Measurements from ENCODE around the gene CAPN13. TPM values are rescaled to one million over a fixed set of nuclear protein-coding genes. Genes with fewer than 3 reads are reported as not detected.

CAPN13 gene
- polyA plus RNA-seq, 1 of the 3 experiments (the other 2 are of a cell fraction) = not detected

DNA sequence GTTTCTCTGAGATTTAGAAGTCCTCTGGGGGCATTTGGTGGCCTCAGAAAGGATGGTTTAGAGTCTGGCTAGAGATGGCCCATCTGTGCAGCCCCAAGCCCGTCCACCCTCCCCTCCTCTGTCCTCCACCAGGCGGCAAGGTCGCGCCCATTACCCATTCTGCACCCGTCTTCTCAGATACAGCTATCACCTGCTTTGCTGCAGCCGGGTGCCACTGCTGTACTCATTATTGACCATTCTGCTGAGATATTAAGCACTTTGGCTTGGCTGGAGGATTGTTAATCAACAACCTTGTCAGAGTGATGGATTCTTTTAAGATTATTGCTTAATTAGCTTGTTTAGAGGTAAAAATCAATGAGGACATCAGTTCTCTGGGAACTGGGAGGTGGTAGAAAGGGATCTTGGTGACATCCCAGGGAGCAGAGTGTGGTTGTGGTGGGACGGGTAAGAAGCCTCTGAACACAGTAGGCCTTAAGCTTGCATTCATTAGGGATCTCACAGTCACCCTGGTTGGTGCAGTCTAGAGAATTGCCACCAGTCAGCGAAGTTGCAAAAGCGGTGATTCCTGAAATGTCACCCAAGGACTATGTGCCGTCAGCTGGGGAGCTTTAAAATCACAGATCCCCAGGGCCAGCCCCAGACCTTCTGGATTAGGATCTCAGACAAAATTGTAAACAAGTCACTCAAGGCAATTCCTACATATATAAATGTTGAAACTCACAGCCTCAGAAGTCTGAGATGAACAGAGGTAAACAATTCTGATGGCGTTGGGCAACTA is 90.9 kb downstream of the CAPN13 start:
- no peaks in the 10 kb centered on the region for H3K9me2 ChIP-seq
- H3K27ac ChIP-seq (ENCODE audit: low read depth in 2 of 2, low read length in 1 of 2) = no peak overlapping the region
- no peaks in the 10 kb centered on the region for H3K36me3 ChIP-seq (replicated peaks in 1 of 2; ENCODE audit: control insufficient read depth in 1 of 2, insufficient read depth in 2 of 2, low read length in 1 of 2)
- ChIA-PET POLR2A (no interaction called here), CTCF (interaction anchor here (0.9 to 16.8 kb wide), 24 partner anchors 8 to 806 kb away, joined by 3 to 535 read pairs (median 10); partner anchors contain the start of genes EHD3, GALNT14 and LBH)
- no peaks in the 10 kb centered on the region for H3K79me2 ChIP-seq (ENCODE audit: insufficient read depth)
- TF ChIP-seq, protein P1, sequence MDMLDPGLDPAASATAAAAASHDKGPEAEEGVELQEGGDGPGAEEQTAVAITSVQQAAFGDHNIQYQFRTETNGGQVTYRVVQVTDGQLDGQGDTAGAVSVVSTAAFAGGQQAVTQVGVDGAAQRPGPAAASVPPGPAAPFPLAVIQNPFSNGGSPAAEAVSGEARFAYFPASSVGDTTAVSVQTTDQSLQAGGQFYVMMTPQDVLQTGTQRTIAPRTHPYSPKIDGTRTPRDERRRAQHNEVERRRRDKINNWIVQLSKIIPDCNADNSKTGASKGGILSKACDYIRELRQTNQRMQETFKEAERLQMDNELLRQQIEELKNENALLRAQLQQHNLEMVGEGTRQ (IDR thresholded peaks at IDR 0.05; ENCODE audit: borderline replicate concordance, low read depth, low read length) = no peak
- no peak for TF ChIP-seq CHD2 (IDR thresholded peaks at IDR 0.05; ENCODE audit: low read length, partially characterized antibody)
- no peak for TF ChIP-seq TAF1 (IDR thresholded peaks at IDR 0.05; ENCODE audit: borderline replicate concordance, low read depth, low read length)
- TF ChIP-seq, protein P2, sequence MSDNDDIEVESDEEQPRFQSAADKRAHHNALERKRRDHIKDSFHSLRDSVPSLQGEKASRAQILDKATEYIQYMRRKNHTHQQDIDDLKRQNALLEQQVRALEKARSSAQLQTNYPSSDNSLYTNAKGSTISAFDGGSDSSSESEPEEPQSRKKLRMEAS (IDR thresholded peaks at IDR 0.05; ENCODE audit: low read depth) = no peak
- TF ChIP-seq RAD21 (IDR thresholded peaks at IDR 0.05; ENCODE audit: low read length) = no peak
- no peak for TF ChIP-seq GABPA (IDR thresholded peaks at IDR 0.05; ENCODE audit: low read depth)
- TF ChIP-seq JUND (IDR thresholded peaks at IDR 0.05) = no peak
- no peak for TF ChIP-seq TEAD4 (IDR thresholded peaks at IDR 0.05; ENCODE audit: borderline replicate concordance, insufficient read depth)
- TF ChIP-seq, protein P3, sequence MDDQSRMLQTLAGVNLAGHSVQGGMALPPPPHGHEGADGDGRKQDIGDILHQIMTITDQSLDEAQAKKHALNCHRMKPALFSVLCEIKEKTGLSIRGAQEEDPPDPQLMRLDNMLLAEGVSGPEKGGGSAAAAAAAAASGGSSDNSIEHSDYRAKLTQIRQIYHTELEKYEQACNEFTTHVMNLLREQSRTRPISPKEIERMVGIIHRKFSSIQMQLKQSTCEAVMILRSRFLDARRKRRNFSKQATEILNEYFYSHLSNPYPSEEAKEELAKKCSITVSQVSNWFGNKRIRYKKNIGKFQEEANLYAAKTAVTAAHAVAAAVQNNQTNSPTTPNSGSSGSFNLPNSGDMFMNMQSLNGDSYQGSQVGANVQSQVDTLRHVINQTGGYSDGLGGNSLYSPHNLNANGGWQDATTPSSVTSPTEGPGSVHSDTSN (IDR thresholded peaks at IDR 0.05) = no peak
- TF ChIP-seq, protein P4, sequence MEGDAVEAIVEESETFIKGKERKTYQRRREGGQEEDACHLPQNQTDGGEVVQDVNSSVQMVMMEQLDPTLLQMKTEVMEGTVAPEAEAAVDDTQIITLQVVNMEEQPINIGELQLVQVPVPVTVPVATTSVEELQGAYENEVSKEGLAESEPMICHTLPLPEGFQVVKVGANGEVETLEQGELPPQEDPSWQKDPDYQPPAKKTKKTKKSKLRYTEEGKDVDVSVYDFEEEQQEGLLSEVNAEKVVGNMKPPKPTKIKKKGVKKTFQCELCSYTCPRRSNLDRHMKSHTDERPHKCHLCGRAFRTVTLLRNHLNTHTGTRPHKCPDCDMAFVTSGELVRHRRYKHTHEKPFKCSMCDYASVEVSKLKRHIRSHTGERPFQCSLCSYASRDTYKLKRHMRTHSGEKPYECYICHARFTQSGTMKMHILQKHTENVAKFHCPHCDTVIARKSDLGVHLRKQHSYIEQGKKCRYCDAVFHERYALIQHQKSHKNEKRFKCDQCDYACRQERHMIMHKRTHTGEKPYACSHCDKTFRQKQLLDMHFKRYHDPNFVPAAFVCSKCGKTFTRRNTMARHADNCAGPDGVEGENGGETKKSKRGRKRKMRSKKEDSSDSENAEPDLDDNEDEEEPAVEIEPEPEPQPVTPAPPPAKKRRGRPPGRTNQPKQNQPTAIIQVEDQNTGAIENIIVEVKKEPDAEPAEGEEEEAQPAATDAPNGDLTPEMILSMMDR (IDR thresholded peaks at IDR 0.05) = no peak
- no peak for TF ChIP-seq EP300 (IDR thresholded peaks at IDR 0.05; ENCODE audit: borderline replicate concordance in 1 of 2, low read depth in 1 of 2, low read length in 1 of 2)
- TF ChIP-seq SIN3A (IDR thresholded peaks at IDR 0.05; ENCODE audit: borderline replicate concordance, low read depth, low read length) = no peak
- no peak for TF ChIP-seq TCF12 (IDR thresholded peaks at IDR 0.05)
- no peak for TF ChIP-seq FOXJ3 (CRISPR knock-in tag; IDR thresholded peaks at IDR 0.05)
- no peak for TF ChIP-seq ELF1 (IDR thresholded peaks at IDR 0.05)
- no peak for TF ChIP-seq FOXM1 (IDR thresholded peaks at IDR 0.05; ENCODE audit: low read depth)
- no peak for TF ChIP-seq POLR2AphosphoS5 (IDR thresholded peaks at IDR 0.05; ENCODE audit: low read depth, low read length)
- TF ChIP-seq RFX5 (IDR thresholded peaks at IDR 0.05; ENCODE audit: low read length) = no peak
- TF ChIP-seq, protein P5, sequence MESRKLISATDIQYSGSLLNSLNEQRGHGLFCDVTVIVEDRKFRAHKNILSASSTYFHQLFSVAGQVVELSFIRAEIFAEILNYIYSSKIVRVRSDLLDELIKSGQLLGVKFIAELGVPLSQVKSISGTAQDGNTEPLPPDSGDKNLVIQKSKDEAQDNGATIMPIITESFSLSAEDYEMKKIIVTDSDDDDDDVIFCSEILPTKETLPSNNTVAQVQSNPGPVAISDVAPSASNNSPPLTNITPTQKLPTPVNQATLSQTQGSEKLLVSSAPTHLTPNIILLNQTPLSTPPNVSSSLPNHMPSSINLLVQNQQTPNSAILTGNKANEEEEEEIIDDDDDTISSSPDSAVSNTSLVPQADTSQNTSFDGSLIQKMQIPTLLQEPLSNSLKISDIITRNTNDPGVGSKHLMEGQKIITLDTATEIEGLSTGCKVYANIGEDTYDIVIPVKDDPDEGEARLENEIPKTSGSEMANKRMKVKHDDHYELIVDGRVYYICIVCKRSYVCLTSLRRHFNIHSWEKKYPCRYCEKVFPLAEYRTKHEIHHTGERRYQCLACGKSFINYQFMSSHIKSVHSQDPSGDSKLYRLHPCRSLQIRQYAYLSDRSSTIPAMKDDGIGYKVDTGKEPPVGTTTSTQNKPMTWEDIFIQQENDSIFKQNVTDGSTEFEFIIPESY (IDR thresholded peaks at IDR 0.05; ENCODE audit: borderline replicate concordance, low read depth) = no peak
- TF ChIP-seq, protein P6, sequence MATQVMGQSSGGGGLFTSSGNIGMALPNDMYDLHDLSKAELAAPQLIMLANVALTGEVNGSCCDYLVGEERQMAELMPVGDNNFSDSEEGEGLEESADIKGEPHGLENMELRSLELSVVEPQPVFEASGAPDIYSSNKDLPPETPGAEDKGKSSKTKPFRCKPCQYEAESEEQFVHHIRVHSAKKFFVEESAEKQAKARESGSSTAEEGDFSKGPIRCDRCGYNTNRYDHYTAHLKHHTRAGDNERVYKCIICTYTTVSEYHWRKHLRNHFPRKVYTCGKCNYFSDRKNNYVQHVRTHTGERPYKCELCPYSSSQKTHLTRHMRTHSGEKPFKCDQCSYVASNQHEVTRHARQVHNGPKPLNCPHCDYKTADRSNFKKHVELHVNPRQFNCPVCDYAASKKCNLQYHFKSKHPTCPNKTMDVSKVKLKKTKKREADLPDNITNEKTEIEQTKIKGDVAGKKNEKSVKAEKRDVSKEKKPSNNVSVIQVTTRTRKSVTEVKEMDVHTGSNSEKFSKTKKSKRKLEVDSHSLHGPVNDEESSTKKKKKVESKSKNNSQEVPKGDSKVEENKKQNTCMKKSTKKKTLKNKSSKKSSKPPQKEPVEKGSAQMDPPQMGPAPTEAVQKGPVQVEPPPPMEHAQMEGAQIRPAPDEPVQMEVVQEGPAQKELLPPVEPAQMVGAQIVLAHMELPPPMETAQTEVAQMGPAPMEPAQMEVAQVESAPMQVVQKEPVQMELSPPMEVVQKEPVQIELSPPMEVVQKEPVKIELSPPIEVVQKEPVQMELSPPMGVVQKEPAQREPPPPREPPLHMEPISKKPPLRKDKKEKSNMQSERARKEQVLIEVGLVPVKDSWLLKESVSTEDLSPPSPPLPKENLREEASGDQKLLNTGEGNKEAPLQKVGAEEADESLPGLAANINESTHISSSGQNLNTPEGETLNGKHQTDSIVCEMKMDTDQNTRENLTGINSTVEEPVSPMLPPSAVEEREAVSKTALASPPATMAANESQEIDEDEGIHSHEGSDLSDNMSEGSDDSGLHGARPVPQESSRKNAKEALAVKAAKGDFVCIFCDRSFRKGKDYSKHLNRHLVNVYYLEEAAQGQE (IDR thresholded peaks at IDR 0.05; ENCODE audit: low read depth, low read length) = no peak
- H3K9ac ChIP-seq = no peak overlapping the region
- no peak overlapping the region for H3K4me3 ChIP-seq (ENCODE audit: low read depth in 2 of 2, low read length in 1 of 2)
- H3F3A ChIP-seq (replicated peaks; ENCODE audit: insufficient read depth) = no peaks in the 10 kb centered on the region
- no peaks in the 10 kb centered on the region for H3K9me3 ChIP-seq
- 67% methylated on average over 11 of the region's 11 CpGs for WGBS (ENCODE audit: low lambda C conversion rate)
- DNase-seq = no peak
- H4K20me1 ChIP-seq (ENCODE audit: insufficient read depth) = no peaks in the 10 kb centered on the region
- H3K4me2 ChIP-seq = no peak overlapping the region
- H3K27me3 ChIP-seq (ENCODE audit: insufficient read depth) = no peaks in the 10 kb centered on the region; the same call in 1 of the 2 replicates
- no peak overlapping the region for H2AFZ ChIP-seq (ENCODE audit: low read depth)
- no peaks in the 10 kb centered on the region; a peak in 1 of 4 replicates for H3K4me1 ChIP-seq (ENCODE audit: control insufficient read depth in 1 of 2, insufficient read depth in 2 of 2, low read depth in 1 of 2, low read length in 1 of 2)

Measured in SK-N-SH (cell line).